ENCODE measurements around the gene CDK5RAP3.

CDK5RAP3 gene

DNA sequence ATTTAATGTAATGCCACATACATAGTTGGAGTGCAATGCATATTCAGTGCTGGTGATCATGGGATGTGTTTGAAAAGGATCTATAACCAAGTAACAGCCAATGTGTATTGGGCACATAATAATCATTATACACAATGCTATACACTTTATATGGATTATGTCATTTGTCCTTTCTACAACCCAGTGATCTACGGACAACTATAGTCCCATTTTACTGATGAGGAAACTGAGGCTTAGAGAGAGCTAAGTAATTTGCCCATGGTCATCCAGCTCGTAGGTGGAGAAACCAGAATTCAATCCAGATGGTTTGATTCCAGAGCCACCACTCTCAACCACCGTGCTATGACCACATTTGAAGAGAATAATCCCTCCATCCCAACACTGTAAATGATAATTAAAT lies 39.3 kb downstream of the CDK5RAP3 start:
- Histone ChIP-seq H3K79me2 (ENCODE audit: insufficient read depth, low read length) (no peaks in the 10 kb centered on the region), H3K4me2 (ENCODE audit: insufficient read depth, low read length) (no peak overlapping the region), H3K4me1 (ENCODE audit: insufficient read depth, low read length) (peaks cover 16% of the 10 kb centered on the region), H2AFZ (ENCODE audit: low read depth, low read length) (no peak overlapping the region), H3K36me3 (ENCODE audit: insufficient read depth, low read length) (no peaks in the 10 kb centered on the region), H3K4me3 (ENCODE audit: low read depth in 1 of 2, low read length in 2 of 2) (no peak overlapping the region), H3K27ac (ENCODE audit: low read length) (no peak overlapping the region), H3K9ac (ENCODE audit: low read depth, low read length) (no peak overlapping the region), H4K20me1 (ENCODE audit: insufficient read depth, low read length) (peaks cover 6% of the 10 kb centered on the region; the same call in 1 of the 2 replicates), H3K27me3 (ENCODE audit: insufficient read depth, low read length, poor library complexity) (peaks cover 33% of the 10 kb centered on the region), H3K9me3 (ENCODE audit: insufficient read depth, low read length, severe bottlenecking) (no peaks in the 10 kb centered on the region)
- DNase-seq (no peak), ATAC-seq (ENCODE audit: insufficient read depth, low read depth) (no peak)
- TF ChIP-seq EZH2 (IDR thresholded peaks at IDR 0.05; ENCODE audit: borderline replicate concordance, low read depth, low read length, severe bottlenecking), result no peak
- TF ChIP-seq, protein P1, sequence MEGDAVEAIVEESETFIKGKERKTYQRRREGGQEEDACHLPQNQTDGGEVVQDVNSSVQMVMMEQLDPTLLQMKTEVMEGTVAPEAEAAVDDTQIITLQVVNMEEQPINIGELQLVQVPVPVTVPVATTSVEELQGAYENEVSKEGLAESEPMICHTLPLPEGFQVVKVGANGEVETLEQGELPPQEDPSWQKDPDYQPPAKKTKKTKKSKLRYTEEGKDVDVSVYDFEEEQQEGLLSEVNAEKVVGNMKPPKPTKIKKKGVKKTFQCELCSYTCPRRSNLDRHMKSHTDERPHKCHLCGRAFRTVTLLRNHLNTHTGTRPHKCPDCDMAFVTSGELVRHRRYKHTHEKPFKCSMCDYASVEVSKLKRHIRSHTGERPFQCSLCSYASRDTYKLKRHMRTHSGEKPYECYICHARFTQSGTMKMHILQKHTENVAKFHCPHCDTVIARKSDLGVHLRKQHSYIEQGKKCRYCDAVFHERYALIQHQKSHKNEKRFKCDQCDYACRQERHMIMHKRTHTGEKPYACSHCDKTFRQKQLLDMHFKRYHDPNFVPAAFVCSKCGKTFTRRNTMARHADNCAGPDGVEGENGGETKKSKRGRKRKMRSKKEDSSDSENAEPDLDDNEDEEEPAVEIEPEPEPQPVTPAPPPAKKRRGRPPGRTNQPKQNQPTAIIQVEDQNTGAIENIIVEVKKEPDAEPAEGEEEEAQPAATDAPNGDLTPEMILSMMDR (IDR thresholded peaks at IDR 0.05; ENCODE audit: borderline replicate concordance, extremely low read depth, low read length, poor library complexity, severe bottlenecking), result no peak

DNA sequence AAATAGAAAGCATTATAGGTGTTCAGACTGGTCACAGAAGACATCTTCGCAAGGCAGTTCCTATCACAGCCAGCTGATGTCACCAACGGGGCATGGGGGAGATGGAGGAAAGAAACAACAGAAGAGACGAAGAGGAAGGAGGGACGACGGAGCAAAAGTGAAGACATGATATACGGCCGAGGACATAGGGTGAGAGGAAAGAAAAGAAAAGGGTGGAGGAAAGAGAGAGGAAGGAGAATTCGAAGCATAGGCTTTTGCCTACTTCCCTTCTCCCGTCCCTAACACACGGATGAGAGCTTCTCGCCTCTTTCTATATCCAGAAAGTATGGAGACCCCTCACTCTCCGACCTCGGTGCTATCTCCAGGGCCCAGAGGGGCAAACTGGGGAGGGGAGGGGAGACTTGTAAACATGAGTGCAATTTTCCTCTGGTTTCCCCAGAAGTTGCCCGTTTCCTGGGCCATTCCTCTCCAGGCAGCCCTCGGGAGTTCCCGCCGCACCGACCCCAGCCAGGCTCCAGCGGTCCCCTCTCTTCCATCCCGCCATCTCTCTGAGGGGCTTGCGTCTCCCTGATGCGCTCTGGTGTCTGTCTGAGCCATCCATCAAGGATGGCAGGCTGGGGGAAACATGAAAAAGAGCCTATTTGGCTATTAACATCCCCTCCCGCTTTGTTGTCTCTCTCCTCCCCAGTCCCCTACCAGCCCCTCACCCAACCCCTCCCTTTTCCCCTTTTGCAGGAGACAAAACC lies 40.7 kb downstream of the CDK5RAP3 start:
- Histone ChIP-seq H3K4me2 (ENCODE audit: insufficient read depth, low read length) (peak overlapping the region; percentile 67), H3K4me3 (ENCODE audit: low read depth in 1 of 2, low read length in 2 of 2) (peak overlapping the region; percentile 4 to 52; a peak in 3 of 4 replicates)

DNA sequence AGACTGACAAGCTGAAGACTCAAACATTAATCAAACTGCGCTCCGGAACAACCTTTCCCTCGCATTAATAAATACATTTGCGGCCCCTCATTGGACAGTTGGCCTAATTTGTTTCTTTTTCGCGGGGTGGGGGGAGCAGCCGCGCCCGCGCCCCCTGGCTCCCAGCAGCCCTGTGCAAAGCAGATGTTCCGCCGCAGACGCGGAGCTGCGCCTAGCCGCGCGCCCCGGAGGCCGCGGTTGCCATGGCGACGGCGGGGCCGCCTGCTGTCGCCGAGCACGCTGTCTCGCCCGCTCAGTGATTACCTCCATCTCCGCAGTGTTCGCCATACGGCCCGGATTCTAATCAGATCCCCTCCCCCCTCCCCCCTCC lies 41.2 kb downstream of the CDK5RAP3 start:
- H3K36me3 ChIP-seq (ENCODE audit: insufficient read depth, low read length), result no peaks in the 10 kb centered on the region
- H3K4me2 ChIP-seq (ENCODE audit: insufficient read depth, low read length), result peak overlapping the region; percentile 67
- no peak for TF ChIP-seq EZH2 (IDR thresholded peaks at IDR 0.05; ENCODE audit: borderline replicate concordance, low read depth, low read length, severe bottlenecking)
- TF ChIP-seq, protein P1 (IDR thresholded peaks at IDR 0.05; ENCODE audit: borderline replicate concordance, extremely low read depth, low read length, poor library complexity, severe bottlenecking), result no peak
- peak overlapping the region; percentile 72 for H2AFZ ChIP-seq (ENCODE audit: low read depth, low read length)
- H3K9ac ChIP-seq (ENCODE audit: low read depth, low read length), result peak overlapping the region; percentile 22; the same call in 1 of the 2 replicates
- ATAC-seq (ENCODE audit: insufficient read depth, low read depth), result peak; percentile 98
- H3K4me1 ChIP-seq (ENCODE audit: insufficient read depth, low read length), result peaks cover 16% of the 10 kb centered on the region
- H3K4me3 ChIP-seq (ENCODE audit: low read depth in 1 of 2, low read length in 2 of 2), result peak overlapping the region; percentile 4 to 52; a peak in 3 of 4 replicates
- peaks cover 6% of the 10 kb centered on the region; the same call in 1 of the 2 replicates for H4K20me1 ChIP-seq (ENCODE audit: insufficient read depth, low read length)
- H3K79me2 ChIP-seq (ENCODE audit: insufficient read depth, low read length), result no peaks in the 10 kb centered on the region
- no peaks in the 10 kb centered on the region for H3K9me3 ChIP-seq (ENCODE audit: insufficient read depth, low read length, severe bottlenecking)
- peak; percentile 85 for DNase-seq
- H3K27ac ChIP-seq (ENCODE audit: low read length), result no peak overlapping the region
- H3K27me3 ChIP-seq (ENCODE audit: insufficient read depth, low read length, poor library complexity), result peaks cover 34% of the 10 kb centered on the region

More for the DNA sequence above, 40.7 kb downstream of the CDK5RAP3 start:
- H4K20me1 ChIP-seq (ENCODE audit: insufficient read depth, low read length), result peaks cover 6% of the 10 kb centered on the region; the same call in 1 of the 2 replicates
- H3K4me1 ChIP-seq (ENCODE audit: insufficient read depth, low read length), result peaks cover 16% of the 10 kb centered on the region
- peak overlapping the region; percentile 22; the same call in 1 of the 2 replicates for H3K9ac ChIP-seq (ENCODE audit: low read depth, low read length)
- DNase-seq (peak; percentile 47), ATAC-seq (ENCODE audit: insufficient read depth, low read depth) (peak; percentile 48; the same call in 2 of the 3 replicates)
- H3K27me3 ChIP-seq (ENCODE audit: insufficient read depth, low read length, poor library complexity), result peaks cover 34% of the 10 kb centered on the region
- H3K27ac ChIP-seq (ENCODE audit: low read length), result no peak overlapping the region
- no peaks in the 10 kb centered on the region for H3K36me3 ChIP-seq (ENCODE audit: insufficient read depth, low read length)
- TF ChIP-seq, protein P1 (IDR thresholded peaks at IDR 0.05; ENCODE audit: borderline replicate concordance, extremely low read depth, low read length, poor library complexity, severe bottlenecking), result peak; percentile 69
- TF ChIP-seq EZH2 (IDR thresholded peaks at IDR 0.05; ENCODE audit: borderline replicate concordance, low read depth, low read length, severe bottlenecking), result no peak
- no peaks in the 10 kb centered on the region for H3K9me3 ChIP-seq (ENCODE audit: insufficient read depth, low read length, severe bottlenecking)
- no peaks in the 10 kb centered on the region for H3K79me2 ChIP-seq (ENCODE audit: insufficient read depth, low read length)
- peak overlapping the region; percentile 72 for H2AFZ ChIP-seq (ENCODE audit: low read depth, low read length)

All from DND-41 (cell line).